GM23248 (cell line): ENCODE measurements around the gene MAEL. TPM values are rescaled to one million over a fixed set of nuclear protein-coding genes. Genes with fewer than 3 reads are reported as not detected.
"Not testable (repeated sequence)": the region's sequence is repeated elsewhere in the genome, so short reads cannot be mapped to it uniquely, and the experiment has no call there.

Experiments used
- DNase-seq: peaks from one replicate; pipeline ENCODE4 v3.0.0-alpha.2; 2015
- H2AFZ ChIP-seq: fragments of 200-600 bp; sonication (generic); 2 replicates; pipeline ENCODE4 v1.6.1; 2016; ENCODE audit warnings: antibody characterized with exemption
- H3F3A ChIP-seq: fragments of 200-600 bp; sonication (generic); 2 replicates; pipeline ENCODE4 v1.6.1; 2016; ENCODE audit warnings: mild to moderate bottlenecking, antibody characterized with exemption, mixed run types; ENCODE audit not compliant: insufficient read depth
- H3K27ac ChIP-seq: fragments of 200-600 bp; sonication (generic); 2 replicates; pipeline ENCODE4 v1.5.1; 2016; ENCODE audit warnings: mild to moderate bottlenecking
- H3K27me3 ChIP-seq: fragments of 200-600 bp; sonication (generic); replicated peaks from 2 replicates; pipeline ENCODE4 v1.6.1; 2016; ENCODE audit warnings: mild to moderate bottlenecking; ENCODE audit not compliant: insufficient read depth
- H3K36me3 ChIP-seq: fragments of 200-600 bp; sonication (generic); 2 replicates; pipeline ENCODE4 v1.6.1; 2016; ENCODE audit warnings: low read depth, mild to moderate bottlenecking
- H3K4me1 ChIP-seq: fragments of 200-600 bp; sonication (generic); 2 replicates; pipeline ENCODE4 v1.6.1; 2016; ENCODE audit warnings: mild to moderate bottlenecking; ENCODE audit not compliant: insufficient read depth
- H3K4me2 ChIP-seq: fragments of 200-600 bp; sonication (generic); one replicate; pipeline ENCODE4 v1.6.1; 2016; ENCODE audit warnings: mild to moderate bottlenecking; ENCODE audit not compliant: unreplicated experiment
- H3K4me3 ChIP-seq: fragments of 200-600 bp; sonication (generic); 2 replicates; pipeline ENCODE4 v1.5.1; 2016; ENCODE audit warnings: mild to moderate bottlenecking
- H3K79me2 ChIP-seq: fragments of 200-600 bp; sonication (generic); 2 replicates; pipeline ENCODE4 v1.6.1; 2016; ENCODE audit warnings: mild to moderate bottlenecking; ENCODE audit not compliant: insufficient read depth
- H3K9ac ChIP-seq: fragments of 200-600 bp; sonication (generic); 2 replicates; pipeline ENCODE4 v1.6.1; 2016; ENCODE audit warnings: mild to moderate bottlenecking
- H3K9me2 ChIP-seq: fragments of 200-600 bp; sonication (generic); 2 replicates; pipeline ENCODE4 v1.6.1; 2016; ENCODE audit warnings: mixed run types, mild to moderate bottlenecking, moderate library complexity; ENCODE audit not compliant: insufficient read depth
- H3K9me3 ChIP-seq: fragments of 200-600 bp; sonication (generic); one replicate; pipeline ENCODE4 v1.6.1; 2017; ENCODE audit warnings: low read depth
- H4K20me1 ChIP-seq: fragments of 200-600 bp; sonication (generic); 2 replicates; pipeline ENCODE4 v1.6.0; 2016; ENCODE audit not compliant: insufficient read depth
- EZH2 ChIP-seq: fragments of 200-600 bp; sonication (generic); IDR thresholded peaks from 2 replicates; pipeline ENCODE4 v1.6.1; 2018; ENCODE audit warnings: antibody characterized with exemption, mild to moderate bottlenecking; ENCODE audit not compliant: insufficient read depth, poor library complexity, severe bottlenecking
- EZH2phosphoT487 ChIP-seq: fragments of 200-600 bp; sonication (generic); IDR thresholded peaks from 2 replicates; pipeline ENCODE4 v1.6.1; 2018; ENCODE audit warnings: antibody characterized with exemption, moderate library complexity, mild to moderate bottlenecking, low read depth; ENCODE audit not compliant: insufficient read depth
- WGBS, 2 experiments: methylation state at CpG; one replicate each; pipeline ENCODE4 v1.1.6; 2015 to 2017; ENCODE audit warnings: low lambda C conversion rate in 2 of 2, low coverage in 1 of 2; ENCODE audit errors: missing lambda C conversion rate in 2 of 2; 5-methylcytosine and 5-hydroxymethylcytosine counted together
- in situ Hi-C: fragments of 300-500 bp; cut with MboI; formaldehyde crosslinking; loops from 2 replicates; pipeline ENCODE4 v1.15.0; 2020
- polyA plus RNA-seq: library from polyadenylated mRNA; unstranded; fragments of >200 nt; fragmentation: Nextera tagmentation; extraction: Ambion mirVana; gene quantifications from 2 replicates; pipeline ENCODE4 v1.2.1, GENCODE V29; 2016
- total RNA-seq: library from RNA; depleted of rRNA; stranded (reverse); fragments of >200 nt; shearing (Covaris generic); gene quantifications from 2 replicates; pipeline ENCODE4 v1.2.3, GENCODE V29; 2014

MAEL gene
- total and polyA plus RNA-seq, 2 experiments from 2014 or later = not detected

GRCh38 chr1:167013108-167013929 lies 24.2 kb downstream of the MAEL start:
- no peak overlapping the region for H2AFZ ChIP-seq
- no peaks in the 10 kb centered on the region for H3K9me3 ChIP-seq
- DNase-seq = no peak
- H3K4me3 ChIP-seq = no peak overlapping the region
- 25 to 33% methylated on average over 8 of the region's 8 CpGs for WGBS, 2 experiments
- in situ Hi-C loops = no loop called here
- no peaks in the 10 kb centered on the region for H4K20me1 ChIP-seq
- TF ChIP-seq EZH2phosphoT487 (no peak), EZH2 (no peak)
- H3K36me3 ChIP-seq = no peaks in the 10 kb centered on the region
- H3K27me3 ChIP-seq = no peaks in the 10 kb centered on the region
- no peaks in the 10 kb centered on the region for H3K9me2 ChIP-seq
- H3F3A ChIP-seq = no peaks in the 10 kb centered on the region
- no peak overlapping the region for H3K9ac ChIP-seq
- H3K4me2 ChIP-seq = no peak overlapping the region
- no peaks in the 10 kb centered on the region for H3K79me2 ChIP-seq
- H3K27ac ChIP-seq = no peak overlapping the region
- no peaks in the 10 kb centered on the region for H3K4me1 ChIP-seq

DNA sequence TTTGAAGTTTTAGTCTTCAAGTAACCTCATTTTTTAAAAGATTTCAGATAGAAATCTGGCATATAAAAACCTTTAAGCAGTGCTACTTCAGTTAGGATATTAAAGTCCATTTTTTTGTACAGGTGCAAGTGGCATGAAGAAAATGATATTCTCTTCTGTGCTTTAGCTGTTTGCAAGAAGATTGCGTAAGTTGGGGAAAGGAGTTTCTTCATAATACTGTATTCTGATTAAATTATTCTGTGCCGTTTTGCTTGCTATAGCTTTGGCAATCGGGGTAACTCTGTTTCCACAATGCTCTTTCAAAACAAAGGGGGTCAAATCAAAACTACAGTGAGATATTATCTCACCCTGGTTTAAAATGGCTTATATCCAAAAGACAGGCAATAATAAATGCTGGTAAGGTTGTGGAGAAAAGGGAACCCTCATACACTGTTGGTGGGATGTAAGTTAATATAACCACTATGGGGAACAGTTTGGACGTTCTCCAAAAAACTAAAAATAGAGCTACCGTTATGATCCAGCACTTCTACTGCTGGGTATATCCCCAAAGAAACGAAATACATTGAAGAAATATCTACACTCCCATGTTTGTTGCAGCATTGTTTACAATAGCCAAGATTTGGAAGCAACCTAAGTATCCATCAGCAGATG lies 27.1 kb downstream of the MAEL start:
- Histone ChIP-seq H3K27me3 (no peaks in the 10 kb centered on the region), H3K4me1 (no peaks in the 10 kb centered on the region), H2AFZ (no peak overlapping the region), H3K27ac (no peak overlapping the region), H3K9ac (no peak overlapping the region), H3K9me3 (no peaks in the 10 kb centered on the region), H3K4me3 (no peak overlapping the region), H3K4me2 (no peak overlapping the region), H3F3A (no peaks in the 10 kb centered on the region), H4K20me1 (no peaks in the 10 kb centered on the region), H3K9me2 (no peaks in the 10 kb centered on the region), H3K79me2 (no peaks in the 10 kb centered on the region), H3K36me3 (no peaks in the 10 kb centered on the region)
- no peak for DNase-seq
- no peak for TF ChIP-seq EZH2
- TF ChIP-seq EZH2phosphoT487 = no peak
- in situ Hi-C loops = no loop called here
- 20 to 29% methylated on average over 6 of the region's 6 CpGs for WGBS, 2 experiments

DNA sequence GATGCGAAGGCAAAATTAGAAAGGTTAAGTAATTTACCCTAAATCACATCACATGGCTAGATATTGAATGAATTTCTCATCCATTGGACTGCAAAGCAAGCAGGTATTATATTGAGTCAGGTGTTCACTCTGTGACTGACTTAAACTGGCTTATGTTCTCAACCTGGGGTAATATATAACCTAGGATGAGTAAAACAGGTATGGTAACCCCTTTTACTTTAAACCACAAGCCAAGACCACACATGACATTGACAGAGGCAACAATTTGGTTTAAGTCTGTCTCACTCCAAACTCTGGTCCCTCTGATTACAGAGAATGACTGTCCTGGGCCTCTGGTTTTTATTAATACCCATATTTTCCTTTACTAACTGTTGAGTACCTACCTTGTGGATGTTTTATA lies 33.3 kb downstream of the MAEL start:
- Histone ChIP-seq H2AFZ (no peak overlapping the region), H3K9me3 (no peaks in the 10 kb centered on the region), H3F3A (no peaks in the 10 kb centered on the region), H3K79me2 (no peaks in the 10 kb centered on the region), H3K4me1 (no peaks in the 10 kb centered on the region), H4K20me1 (no peaks in the 10 kb centered on the region; the same call in 1 of the 2 replicates), H3K36me3 (no peaks in the 10 kb centered on the region), H3K4me3 (no peak overlapping the region), H3K27me3 (no peaks in the 10 kb centered on the region), H3K9ac (no peak overlapping the region), H3K27ac (no peak overlapping the region), H3K9me2 (peaks cover 3% of the 10 kb centered on the region; the same call in 1 of the 2 replicates), H3K4me2 (no peak overlapping the region)
- in situ Hi-C loops = no loop called here
- DNase-seq = no peak
- WGBS, 2 experiments = 19 to 24% methylated on average over 1 of the region's 1 CpG
- TF ChIP-seq EZH2phosphoT487 (no peak), EZH2 (no peak)

DNA sequence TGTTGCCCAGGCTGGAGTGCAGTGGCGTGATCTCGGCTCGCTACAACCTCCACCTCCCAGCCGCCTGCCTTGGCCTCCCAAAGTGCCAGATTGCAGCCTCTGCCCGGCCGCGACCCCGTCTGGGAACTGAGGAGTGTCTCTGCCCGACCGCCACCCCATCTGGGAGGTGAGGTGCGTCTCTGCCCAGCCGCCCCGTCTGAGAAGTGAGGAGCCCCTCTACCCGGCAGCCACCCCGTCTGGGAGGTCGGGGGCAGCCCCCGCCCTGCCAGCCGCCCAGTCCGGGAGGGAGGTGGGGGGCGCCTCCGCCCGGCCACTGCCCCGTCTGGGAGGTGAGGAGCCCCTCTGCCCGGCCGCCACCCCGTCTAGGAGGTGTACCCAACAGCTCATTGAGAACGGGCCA lies 40.5 kb downstream of the MAEL start:
- H2AFZ ChIP-seq, H3F3A ChIP-seq, H3K4me1 ChIP-seq, H3K9me2 ChIP-seq, H3K9me3 ChIP-seq, DNase-seq, H3K27ac ChIP-seq, H3K36me3 ChIP-seq, H3K79me2 ChIP-seq, H3K4me2 ChIP-seq, H3K9ac ChIP-seq, H3K27me3 ChIP-seq, H3K4me3 ChIP-seq, in situ Hi-C loops, H4K20me1 ChIP-seq: not testable (repeated sequence)
- WGBS, 2 experiments = 67 to 75% methylated on average over 21 to 27 of the region's 27 CpGs
